ENCODE measurements around the gene DNPEP.

Gene DNPEP

GRCh38 chr2:219358170-219359075 lies 29.3 kb downstream of the DNPEP start:
- no peak for TF ChIP-seq CTCF (IDR thresholded peaks at IDR 0.05; ENCODE audit: low read depth, low read length)
- DNase-seq (ENCODE audit: extremely low read depth, low read depth) = no peak

GRCh38 chr2:219356834-219357233 lies 30.9 kb downstream of the DNPEP start:
- DNase-seq (ENCODE audit: extremely low read depth, low read depth) = no peak
- no peak for TF ChIP-seq CTCF (IDR thresholded peaks at IDR 0.05; ENCODE audit: low read depth, low read length)

GRCh38 chr2:219354582-219354981 lies 33.1 kb downstream of the DNPEP start:
- no peak for DNase-seq (ENCODE audit: extremely low read depth, low read depth)
- no peak for TF ChIP-seq CTCF (IDR thresholded peaks at IDR 0.05; ENCODE audit: low read depth, low read length)

- no peak for DNase-seq (ENCODE audit: extremely low read depth, low read depth)
- no peak for TF ChIP-seq CTCF (IDR thresholded peaks at IDR 0.05; ENCODE audit: low read depth, low read length)
These were observed 34.6 kb downstream of the DNPEP start for GRCh38 chr2:219353129-219353528.

GRCh38 chr2:219352448-219353023 lies 35.2 kb downstream of the DNPEP start:
- TF ChIP-seq CTCF (IDR thresholded peaks at IDR 0.05; ENCODE audit: low read depth, low read length) = peak; percentile 58
- DNase-seq (ENCODE audit: extremely low read depth, low read depth) = no peak

GRCh38 chr2:219350710-219351221 lies 36.9 kb downstream of the DNPEP start:
- TF ChIP-seq CTCF (IDR thresholded peaks at IDR 0.05; ENCODE audit: low read depth, low read length) = no peak
- DNase-seq (ENCODE audit: extremely low read depth, low read depth) = peak; percentile 60

- TF ChIP-seq CTCF (IDR thresholded peaks at IDR 0.05; ENCODE audit: low read depth, low read length) = no peak
- no peak for DNase-seq (ENCODE audit: extremely low read depth, low read depth)
These were observed 37.5 kb downstream of the DNPEP start for GRCh38 chr2:219350215-219350614.

Measured in AG09319 (cell line).